ACC112 (cell line): ENCODE data around the gene ZMYND15.

Experiments
- H2AFZ ChIP-seq: fragments of 200-600 bp; sonication (generic); one replicate; pipeline ENCODE4 v1.6.0; 2017; ENCODE audit warnings: antibody characterized with exemption, low read length; ENCODE audit not compliant: unreplicated experiment
- H3K27ac ChIP-seq: fragments of 200-600 bp; sonication (generic); 2 replicates; pipeline ENCODE4 v1.5.1; 2014; ENCODE audit warnings: low read depth, mild to moderate bottlenecking, antibody characterized with exemption, low read length, moderate library complexity
- H3K27me3 ChIP-seq: fragments of 200-600 bp; sonication (generic); 2 replicates; pipeline ENCODE4 v1.6.1; 2014; ENCODE audit warnings: mild to moderate bottlenecking, antibody characterized with exemption, low read length, moderate library complexity, mixed read lengths; ENCODE audit not compliant: insufficient read depth
- H3K36me3 ChIP-seq: fragments of 200-600 bp; sonication (generic); 2 replicates; pipeline ENCODE4 v1.6.1; 2016; ENCODE audit warnings: mild to moderate bottlenecking, antibody characterized with exemption, low read length, moderate library complexity, mixed read lengths; ENCODE audit not compliant: insufficient read depth
- H3K4me1 ChIP-seq: fragments of 200-600 bp; sonication (generic); one replicate; pipeline ENCODE4 v1.6.1; 2016; ENCODE audit warnings: low read length, mixed read lengths; ENCODE audit not compliant: insufficient read depth, unreplicated experiment, control insufficient read depth
- H3K4me3 ChIP-seq: fragments of 200-600 bp; sonication (generic); 2 replicates; pipeline ENCODE4 v1.5.1; 2014; ENCODE audit warnings: mild to moderate bottlenecking, low read depth, low read length
- H3K79me2 ChIP-seq: fragments of 200-600 bp; sonication (generic); one replicate; pipeline ENCODE4 v1.6.0; 2016; ENCODE audit warnings: low read length; ENCODE audit not compliant: control insufficient read depth, unreplicated experiment, insufficient read depth

ZMYND15 gene

GRCh38 chr17:4717791-4718190 is 21.8 kb upstream of the ZMYND15 start:
- H3K36me3 ChIP-seq: no peaks in the 10 kb centered on the region
- no peaks in the 10 kb centered on the region for H3K27me3 ChIP-seq
- H3K4me1 ChIP-seq: peaks cover 11% of the 10 kb centered on the region
- H3K79me2 ChIP-seq: no peaks in the 10 kb centered on the region
- no peak overlapping the region for H3K4me3 ChIP-seq
- H3K27ac ChIP-seq: no peak overlapping the region
- no peak overlapping the region for H2AFZ ChIP-seq

GRCh38 chr17:4718276-4718675 is 21.4 kb upstream of the ZMYND15 start:
- Histone ChIP-seq H2AFZ (no peak overlapping the region), H3K79me2 (no peaks in the 10 kb centered on the region), H3K4me1 (peaks cover 11% of the 10 kb centered on the region), H3K36me3 (no peaks in the 10 kb centered on the region), H3K4me3 (no peak overlapping the region), H3K27me3 (no peaks in the 10 kb centered on the region), H3K27ac (no peak overlapping the region)

GRCh38 chr17:4719146-4719545 is 20.5 kb upstream of the ZMYND15 start:
- H3K79me2 ChIP-seq: no peaks in the 10 kb centered on the region
- no peak overlapping the region for H3K4me3 ChIP-seq
- peaks cover 11% of the 10 kb centered on the region for H3K4me1 ChIP-seq
- H3K36me3 ChIP-seq: no peaks in the 10 kb centered on the region
- no peak overlapping the region for H2AFZ ChIP-seq
- no peaks in the 10 kb centered on the region for H3K27me3 ChIP-seq
- H3K27ac ChIP-seq: no peak overlapping the region

- H3K27me3 ChIP-seq: no peaks in the 10 kb centered on the region
- H3K36me3 ChIP-seq: no peaks in the 10 kb centered on the region
- H2AFZ ChIP-seq: no peak overlapping the region
- H3K79me2 ChIP-seq: no peaks in the 10 kb centered on the region
- peaks cover 11% of the 10 kb centered on the region for H3K4me1 ChIP-seq
- H3K4me3 ChIP-seq: no peak overlapping the region
- H3K27ac ChIP-seq: no peak overlapping the region
Measured at GRCh38 chr17:4719684-4720221, 19.9 kb upstream of the ZMYND15 start.

- no peaks in the 10 kb centered on the region for H3K27me3 ChIP-seq
- H3K36me3 ChIP-seq: no peaks in the 10 kb centered on the region
- H3K4me3 ChIP-seq: no peak overlapping the region
- H3K79me2 ChIP-seq: no peaks in the 10 kb centered on the region
- H3K4me1 ChIP-seq: peaks cover 11% of the 10 kb centered on the region
- H3K27ac ChIP-seq: no peak overlapping the region
- no peak overlapping the region for H2AFZ ChIP-seq
Measured at GRCh38 chr17:4720787-4721186, 18.8 kb upstream of the ZMYND15 start.

GRCh38 chr17:4721203-4722135 is 18.2 kb upstream of the ZMYND15 start:
- H3K79me2 ChIP-seq: no peaks in the 10 kb centered on the region
- H2AFZ ChIP-seq: no peak overlapping the region
- no peaks in the 10 kb centered on the region for H3K27me3 ChIP-seq
- no peak overlapping the region for H3K4me3 ChIP-seq
- no peaks in the 10 kb centered on the region for H3K36me3 ChIP-seq
- H3K4me1 ChIP-seq: peaks cover 11% of the 10 kb centered on the region
- H3K27ac ChIP-seq: no peak overlapping the region

- Histone ChIP-seq H3K27me3 (no peaks in the 10 kb centered on the region), H3K4me1 (peaks cover 11% of the 10 kb centered on the region), H3K79me2 (no peaks in the 10 kb centered on the region), H3K27ac (no peak overlapping the region), H2AFZ (no peak overlapping the region), H3K36me3 (no peaks in the 10 kb centered on the region), H3K4me3 (no peak overlapping the region)
Measured at GRCh38 chr17:4722678-4723240, 16.9 kb upstream of the ZMYND15 start.

- Histone ChIP-seq H3K27ac (no peak overlapping the region), H3K36me3 (no peaks in the 10 kb centered on the region), H3K4me1 (peaks cover 14% of the 10 kb centered on the region), H3K27me3 (no peaks in the 10 kb centered on the region), H3K4me3 (no peak overlapping the region), H2AFZ (no peak overlapping the region), H3K79me2 (no peaks in the 10 kb centered on the region)
Measured at GRCh38 chr17:4724650-4725049, 15.0 kb upstream of the ZMYND15 start.

- Histone ChIP-seq H3K36me3 (no peaks in the 10 kb centered on the region), H3K79me2 (no peaks in the 10 kb centered on the region), H3K27me3 (no peaks in the 10 kb centered on the region), H3K27ac (no peak overlapping the region), H3K4me1 (peaks cover 14% of the 10 kb centered on the region), H2AFZ (no peak overlapping the region), H3K4me3 (no peak overlapping the region)
Measured at GRCh38 chr17:4725646-4726310, 13.9 kb upstream of the ZMYND15 start.

- peaks cover 4% of the 10 kb centered on the region for H3K4me1 ChIP-seq
- no peaks in the 10 kb centered on the region for H3K36me3 ChIP-seq
- no peak overlapping the region for H2AFZ ChIP-seq
- no peak overlapping the region for H3K4me3 ChIP-seq
- no peak overlapping the region for H3K27ac ChIP-seq
- no peaks in the 10 kb centered on the region for H3K27me3 ChIP-seq
- H3K79me2 ChIP-seq: no peaks in the 10 kb centered on the region
Measured at GRCh38 chr17:4728124-4728523, 11.5 kb upstream of the ZMYND15 start.
